Measurements from ENCODE around the gene CTNNA2.

CTNNA2 gene

GRCh38 chr2:79861059-79861374, 348.2 kb downstream of the CTNNA2 start:
- DNase-seq: no peak

- DNase-seq: no peak
Measured at GRCh38 chr2:79862756-79863155, 349.9 kb downstream of the CTNNA2 start.

DNA sequence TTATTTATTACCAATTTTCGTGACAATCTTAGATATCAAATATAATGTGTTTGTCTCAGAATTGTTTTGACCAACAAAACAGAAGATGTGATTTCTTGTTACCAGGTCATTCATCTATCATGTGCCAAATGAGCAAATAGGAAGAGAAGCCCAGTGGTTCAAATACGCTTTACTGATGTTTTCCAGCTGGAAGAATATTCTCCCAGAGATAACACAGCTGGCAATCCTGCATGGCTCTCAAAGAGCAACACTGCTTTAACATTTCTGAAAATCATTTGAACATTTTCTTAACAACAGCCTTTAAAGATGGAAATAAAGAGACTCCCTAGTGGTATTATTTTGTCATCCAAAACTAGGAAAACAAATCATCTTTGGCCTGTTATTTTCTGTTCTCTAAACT, 359.8 kb downstream of the CTNNA2 start:
- DNase-seq: no peak

DNA sequence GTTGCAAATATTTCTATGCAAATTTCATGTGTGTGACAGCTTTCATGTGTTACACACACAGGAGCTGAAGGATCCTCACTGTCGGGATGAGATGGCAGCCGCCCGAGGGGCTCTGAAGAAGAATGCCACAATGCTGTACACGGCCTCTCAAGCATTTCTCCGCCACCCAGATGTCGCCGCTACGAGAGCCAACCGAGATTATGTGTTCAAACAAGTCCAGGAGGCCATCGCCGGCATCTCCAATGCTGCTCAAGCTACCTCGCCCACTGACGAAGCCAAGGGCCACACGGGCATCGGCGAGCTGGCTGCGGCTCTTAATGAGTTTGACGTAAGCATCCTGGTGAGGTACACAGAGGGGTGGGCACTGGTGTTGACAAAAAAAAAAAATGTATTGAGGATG, 361.2 kb downstream of the CTNNA2 start:
- no peak for DNase-seq

DNA sequence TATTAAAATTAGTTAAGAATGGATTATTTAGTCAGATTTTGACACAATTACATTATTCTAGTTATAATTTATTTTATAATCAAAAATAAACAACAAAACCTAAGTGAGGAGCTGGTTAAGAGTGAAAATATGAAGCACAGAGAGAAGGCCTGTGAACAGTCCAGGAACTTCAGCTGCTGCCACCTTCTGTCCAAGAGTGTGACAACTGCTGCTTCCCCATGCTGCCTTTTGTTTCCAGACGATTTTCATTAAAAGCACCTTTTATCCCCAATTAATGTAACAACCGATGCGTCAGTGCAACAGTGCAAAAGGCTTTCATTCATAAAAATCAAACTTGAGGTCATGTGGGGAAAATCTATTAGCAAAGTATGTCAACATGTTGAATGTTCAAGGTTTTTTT, 363.6 kb downstream of the CTNNA2 start:
- no peak for DNase-seq

DNA sequence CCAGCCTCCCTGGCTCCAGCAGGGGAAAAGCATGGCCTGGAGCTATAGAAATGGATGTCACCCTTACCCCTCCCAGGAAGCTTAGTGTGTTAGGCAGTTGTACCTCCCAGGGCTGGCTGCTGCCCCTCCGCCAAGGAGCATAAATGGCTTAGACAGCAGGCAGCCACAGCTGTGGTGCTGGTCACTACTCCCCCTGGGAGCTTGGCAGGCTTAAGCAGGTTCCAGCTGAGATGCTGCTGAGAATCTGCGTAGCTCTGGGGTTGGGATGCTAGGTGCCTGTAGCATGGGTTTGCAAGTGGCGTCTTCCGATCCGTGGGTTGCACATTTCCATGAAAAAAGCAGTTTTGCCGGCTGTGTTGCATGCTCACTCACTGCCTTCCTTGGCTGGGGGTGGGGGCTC, 369.7 kb downstream of the CTNNA2 start:
- no peak for DNase-seq

- peak; percentile 1 for DNase-seq
Measured at GRCh38 chr2:79887747-79888374, 375.0 kb downstream of the CTNNA2 start.

DNA sequence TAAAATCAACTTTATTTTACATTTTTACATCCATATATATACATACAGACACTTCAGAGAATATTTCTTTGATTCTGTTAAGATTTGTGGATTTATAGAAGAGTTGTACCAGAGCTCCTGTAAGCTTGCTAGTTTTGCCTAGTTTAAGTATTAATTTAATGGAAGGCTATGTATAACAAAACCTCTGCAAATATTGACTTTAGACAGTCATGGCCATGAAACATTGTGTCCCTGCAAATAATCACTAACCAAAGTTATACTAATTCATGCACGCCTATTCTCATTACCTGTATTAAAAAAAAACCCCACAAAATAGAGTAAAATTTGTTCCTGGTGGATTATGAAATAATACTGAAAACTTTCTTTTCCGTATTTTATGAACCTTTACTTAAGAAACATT, 379.3 kb downstream of the CTNNA2 start:
- no peak for DNase-seq

GRCh38 chr2:79899196-79899595, 386.3 kb downstream of the CTNNA2 start:
- no peak for DNase-seq

DNA sequence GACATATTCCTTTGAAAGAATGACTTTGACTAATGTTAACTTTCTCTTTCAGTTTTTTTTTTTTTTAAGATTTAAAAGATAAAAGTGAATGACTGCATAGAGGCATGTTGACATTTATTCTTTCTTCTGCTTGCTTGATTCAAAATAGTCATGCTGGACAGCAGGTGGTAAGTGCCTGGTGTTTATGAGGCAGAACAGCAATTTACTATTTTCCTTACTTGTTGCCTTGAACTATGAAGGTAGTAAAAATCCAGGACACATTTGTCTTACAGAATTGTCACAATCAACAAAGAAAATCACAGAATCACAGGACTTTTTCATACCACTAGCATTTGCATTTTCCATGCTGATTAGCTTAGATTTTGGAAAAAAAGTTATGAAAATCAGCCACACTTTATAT, 388.3 kb downstream of the CTNNA2 start:
- no peak for DNase-seq

DNA sequence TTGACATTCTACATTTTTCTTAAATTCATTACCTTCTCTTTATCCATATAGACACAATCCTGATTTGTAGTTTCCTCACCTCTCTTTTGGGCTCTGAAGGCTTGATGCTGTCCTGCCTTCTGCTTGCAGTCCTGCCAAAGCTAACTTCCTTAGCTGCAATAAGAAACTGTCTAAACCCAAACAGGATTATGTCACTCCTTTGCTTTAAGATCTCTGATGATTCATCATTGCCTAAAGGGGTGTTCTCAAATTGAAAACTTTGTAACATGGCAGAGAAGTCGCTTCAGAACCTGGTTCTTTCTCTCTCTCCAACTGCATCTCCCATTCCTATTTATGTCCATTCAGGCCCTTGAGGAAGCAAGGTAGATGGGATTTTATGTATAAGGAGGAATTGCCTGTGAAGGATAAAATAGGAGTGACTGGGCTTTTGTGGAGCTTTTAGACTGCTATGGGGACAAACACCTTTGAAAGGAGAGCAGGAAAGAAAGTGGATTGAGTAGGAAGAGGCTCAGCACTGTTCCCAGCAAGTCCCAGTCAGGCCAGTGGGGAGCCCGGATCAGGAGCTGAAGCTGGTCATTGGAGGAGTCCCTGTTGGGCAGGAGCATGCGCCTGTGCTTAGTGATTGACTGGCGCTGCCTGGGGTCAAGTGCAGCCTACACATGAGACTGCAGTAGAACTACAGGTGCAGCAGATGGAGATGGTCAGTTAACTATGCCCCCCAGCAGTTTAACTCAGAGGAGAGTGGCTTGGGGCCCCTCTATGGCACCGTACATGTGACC, 390.6 kb downstream of the CTNNA2 start:
- DNase-seq: no peak

- no peak for DNase-seq
Measured at GRCh38 chr2:79906139-79906890, 393.5 kb downstream of the CTNNA2 start.

- DNase-seq: no peak
Measured at GRCh38 chr2:79909521-79909920, 396.7 kb downstream of the CTNNA2 start.

GRCh38 chr2:79910643-79911042, 397.8 kb downstream of the CTNNA2 start:
- DNase-seq: no peak

DNA sequence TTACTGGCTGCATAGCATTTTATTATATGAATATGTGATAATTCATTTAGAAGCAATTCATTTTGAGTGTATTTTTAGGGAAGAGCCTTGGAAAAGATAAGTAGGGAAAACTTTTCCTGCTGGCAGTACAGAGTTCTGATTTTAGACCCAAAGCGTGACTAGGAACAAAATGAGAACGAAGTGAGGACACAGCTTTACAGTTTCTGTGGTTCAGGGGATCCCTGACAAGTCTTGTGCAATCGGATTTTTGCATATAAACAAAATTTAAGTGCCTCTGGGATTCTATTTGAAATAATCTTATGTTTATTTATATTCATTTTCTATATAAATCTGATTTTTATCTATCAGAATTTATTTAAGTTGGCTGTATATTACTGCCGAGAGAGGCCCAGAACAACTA, 402.6 kb downstream of the CTNNA2 start:
- no peak for DNase-seq

GRCh38 chr2:79916285-79916684, 403.4 kb downstream of the CTNNA2 start:
- DNase-seq: no peak

GRCh38 chr2:79920512-79921076, 407.7 kb downstream of the CTNNA2 start:
- no peak for DNase-seq

DNA sequence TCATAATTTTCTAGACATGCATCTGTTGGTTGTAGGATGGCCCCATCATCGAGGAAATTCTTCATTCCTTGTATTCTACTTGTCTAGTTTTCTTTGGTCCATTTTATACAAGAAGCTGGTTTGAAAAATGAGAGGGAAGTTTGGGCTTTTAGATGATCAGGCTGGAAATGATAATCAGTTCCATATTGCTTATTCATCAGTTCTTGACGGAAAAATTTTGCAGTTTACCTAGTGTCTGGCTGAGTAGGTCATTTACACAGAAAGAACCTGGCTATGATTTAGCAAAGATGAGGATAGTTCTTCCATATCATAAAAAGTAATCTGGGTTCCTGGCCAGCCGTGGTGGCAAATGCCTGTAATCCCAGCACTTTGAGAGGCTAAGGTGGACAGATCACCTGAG, 416.8 kb downstream of the CTNNA2 start:
- DNase-seq: no peak

DNA sequence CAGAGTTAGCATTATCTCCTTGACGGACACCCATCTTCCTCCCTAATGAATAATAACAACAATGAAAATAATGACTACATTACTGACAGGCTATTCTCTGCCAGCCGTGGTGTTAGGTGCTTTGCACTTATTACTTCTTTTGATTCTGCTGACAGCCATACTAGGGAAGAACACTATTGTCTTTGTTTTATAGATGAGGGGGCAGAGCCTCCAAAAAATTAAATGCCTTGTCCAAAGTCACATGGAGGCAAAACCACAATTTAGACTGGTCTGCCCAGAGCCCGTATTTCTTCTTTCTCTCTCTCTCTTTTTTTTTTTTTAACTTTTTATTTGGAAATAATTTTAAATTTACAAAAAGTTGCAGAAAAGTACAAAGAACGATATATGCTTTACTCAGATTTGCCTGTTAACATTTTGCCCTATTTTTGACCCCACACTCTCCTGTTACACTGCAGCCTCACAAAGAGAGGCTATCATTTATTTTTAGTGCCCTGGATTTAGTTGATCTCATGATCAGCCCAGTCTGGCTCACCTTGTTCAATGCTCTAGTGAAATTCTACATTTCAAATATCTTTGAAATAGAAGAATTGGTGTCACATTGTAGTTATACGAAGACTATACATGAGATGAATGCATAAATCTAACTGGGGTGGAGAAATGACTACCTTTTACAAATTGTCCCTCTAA, 422.3 kb downstream of the CTNNA2 start:
- DNase-seq: no peak

DNA sequence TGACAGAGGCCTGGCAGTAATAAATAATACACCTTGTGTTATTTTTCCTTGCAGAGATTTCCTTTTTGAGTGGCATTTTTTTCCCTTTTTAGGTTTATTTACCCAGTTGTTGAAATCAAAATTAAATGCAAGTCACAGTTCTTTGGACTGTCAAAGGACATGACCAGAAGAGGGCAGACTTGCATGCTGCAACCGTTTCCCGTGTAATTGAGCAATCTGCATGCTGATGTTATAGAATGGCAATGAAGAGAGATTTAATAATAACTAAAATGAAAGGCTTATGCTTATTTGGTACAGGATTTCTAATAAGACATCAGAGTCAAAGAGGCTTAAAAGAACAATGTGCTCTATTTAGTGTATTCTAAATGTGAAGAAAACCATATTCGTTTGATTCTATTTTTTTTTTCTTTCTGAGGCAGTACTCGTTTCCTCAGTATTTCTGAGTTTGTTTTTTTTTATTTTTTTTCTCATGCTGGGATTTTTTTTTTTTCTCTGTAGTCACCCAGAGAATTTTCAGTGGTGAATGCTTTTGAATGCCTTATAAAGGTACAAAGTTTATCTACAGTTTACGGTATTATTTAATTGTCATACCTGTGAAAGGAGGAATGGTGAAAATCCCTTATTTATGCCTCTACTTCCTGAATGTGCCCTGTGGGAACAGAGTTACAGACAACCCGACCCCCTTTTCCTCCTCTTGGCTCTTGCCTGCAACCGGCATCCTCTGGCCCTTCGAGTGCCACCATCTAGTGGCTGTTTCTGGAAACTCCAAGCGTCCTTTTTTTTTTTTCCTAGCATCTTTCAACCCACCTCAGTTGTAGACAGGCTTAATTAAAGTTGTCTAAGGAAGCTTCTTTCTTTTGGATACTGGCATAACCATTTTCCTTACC, 423.2 kb downstream of the CTNNA2 start:
- DNase-seq: peak; percentile 38

DNA sequence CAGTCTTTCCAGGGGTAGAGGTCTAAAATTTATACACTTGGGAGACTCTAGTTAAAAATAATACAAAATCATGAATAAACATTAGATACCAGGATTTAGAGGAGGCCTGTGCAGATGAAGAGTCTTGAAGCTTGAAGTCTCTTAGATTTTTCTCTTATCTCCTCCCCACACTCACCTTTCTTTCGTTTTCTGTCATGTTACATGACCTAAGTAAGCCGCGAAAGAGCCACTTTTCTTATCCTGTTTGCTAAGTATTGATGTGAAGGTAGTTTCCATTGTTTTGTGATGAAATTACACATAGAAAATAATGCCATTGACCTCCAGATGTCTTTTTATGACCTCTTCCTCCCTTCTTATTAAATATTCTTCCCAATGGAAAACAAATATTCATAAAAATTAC, 423.9 kb downstream of the CTNNA2 start:
- no peak for DNase-seq

DNA sequence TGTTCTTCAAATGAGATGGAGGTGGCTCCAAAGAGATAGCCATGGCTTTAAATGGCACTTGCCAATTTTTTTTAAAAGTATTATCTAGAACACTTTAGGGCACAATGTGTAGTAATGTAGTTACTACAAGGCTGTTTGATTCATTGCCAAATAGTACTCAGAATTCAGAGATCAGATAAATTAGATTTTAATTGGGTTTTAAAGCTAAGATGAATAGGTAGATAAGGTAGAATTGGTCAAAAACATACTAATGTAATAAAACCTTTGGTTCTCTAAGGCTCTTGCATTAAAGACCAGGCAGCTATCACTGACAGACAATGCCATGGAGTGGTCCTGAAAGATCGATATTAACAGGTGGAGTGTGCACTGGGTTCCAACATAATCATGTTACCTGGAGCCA, 425.8 kb downstream of the CTNNA2 start:
- no peak for DNase-seq

All from NCI-H510A (cell line).